Neutrophil (primary cell): Measurements from ENCODE around the gene CRADD.
"Not testable (repeated sequence)": the region's sequence is repeated elsewhere in the genome, so short reads cannot be mapped to it uniquely, and the experiment has no call there.

Experiments used
- H3K27ac ChIP-seq: fragments of 200-600 bp; sonication (generic); 2 replicates; pipeline ENCODE4 v1.5.1; 2016; ENCODE audit warnings: mild to moderate bottlenecking, moderate library complexity
- H3K27me3 ChIP-seq: fragments of 200-600 bp; sonication (generic); 2 replicates; pipeline ENCODE4 v1.6.0; 2016; ENCODE audit warnings: mild to moderate bottlenecking
- H3K36me3 ChIP-seq: fragments of 200-600 bp; sonication (generic); 2 replicates; pipeline ENCODE4 v1.5.1; 2017
- H3K4me1 ChIP-seq, 2 experiments: fragments of 200-600 bp in 1 of 2; sonication (generic) in 1 of 2; 1 replicate in 1 of 2; 2 replicates in 1 of 2; pipeline versions ENCODE4 v1.5.1 to v1.6.1; 2013 to 2016; ENCODE audit warnings: low read depth in 1 of 2, low read length in 1 of 2, mild to moderate bottlenecking in 1 of 2, moderate library complexity in 1 of 2; ENCODE audit not compliant: control insufficient read depth in 1 of 2, insufficient read depth in 1 of 2
- H3K4me3 ChIP-seq, 2 experiments: fragments of 200-600 bp in 1 of 2; sonication (generic) in 1 of 2; 1 replicate in 1 of 2; 2 replicates in 1 of 2; pipeline ENCODE4 v1.5.1; 2013 to 2016; ENCODE audit warnings: low read depth in 1 of 2, low read length in 1 of 2, mild to moderate bottlenecking in 1 of 2, moderate library complexity in 1 of 2
- H3K9me3 ChIP-seq: fragments of 200-600 bp; sonication (generic); 2 replicates; pipeline ENCODE4 v1.5.1; 2016
- CTCF ChIP-seq: fragments of 200-600 bp; sonication (generic); IDR thresholded peaks from 2 replicates; pipeline ENCODE4 v1.5.1; 2016; ENCODE audit warnings: antibody characterized with exemption

Gene CRADD

GRCh38 chr12:93710574-93710926 is 33.4 kb downstream of the CRADD start:
- no peak overlapping the region for H3K4me3 ChIP-seq
- H3K9me3 ChIP-seq: no peaks in the 10 kb centered on the region
- no peaks in the 10 kb centered on the region for H3K27me3 ChIP-seq
- no peak overlapping the region for H3K27ac ChIP-seq
- H3K4me1 ChIP-seq: no peaks in the 10 kb centered on the region
- no peak for TF ChIP-seq CTCF
- no peaks in the 10 kb centered on the region for H3K36me3 ChIP-seq

DNA sequence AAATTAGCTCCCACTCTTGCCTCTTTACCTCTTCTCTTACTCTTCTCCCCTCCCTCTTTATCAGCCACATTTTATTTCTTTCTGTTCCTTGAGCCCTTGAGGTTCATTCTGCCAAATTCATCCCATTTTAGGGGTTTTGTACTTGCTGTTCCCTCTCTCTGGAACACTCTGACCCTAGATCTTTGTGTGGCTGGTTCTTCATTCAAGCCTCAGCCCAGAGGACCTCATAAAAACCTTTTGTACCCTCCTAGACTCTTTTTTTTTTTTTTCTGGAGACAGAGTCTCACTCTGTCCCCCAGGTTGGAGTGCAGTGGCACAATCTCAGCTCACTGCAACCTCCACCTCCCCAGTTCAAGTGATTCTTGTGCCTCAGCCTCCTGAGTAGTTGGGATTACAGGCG is 34.3 kb downstream of the CRADD start:
- H3K36me3 ChIP-seq, H3K4me1 ChIP-seq, H3K27ac ChIP-seq, H3K4me3 ChIP-seq, H3K9me3 ChIP-seq, H3K27me3 ChIP-seq: not testable (repeated sequence)

GRCh38 chr12:93712200-93712599 is 35.0 kb downstream of the CRADD start:
- Histone ChIP-seq H3K27ac (no peak overlapping the region), H3K9me3 (no peaks in the 10 kb centered on the region), H3K4me1 (no peaks in the 10 kb centered on the region), H3K4me3 (no peak overlapping the region), H3K36me3 (no peaks in the 10 kb centered on the region), H3K27me3 (no peaks in the 10 kb centered on the region)
- no peak for TF ChIP-seq CTCF

- Histone ChIP-seq H3K9me3 (no peaks in the 10 kb centered on the region), H3K4me1 (no peaks in the 10 kb centered on the region), H3K4me3 (no peak overlapping the region), H3K36me3 (no peaks in the 10 kb centered on the region), H3K27me3 (no peaks in the 10 kb centered on the region), H3K27ac (no peak overlapping the region)
- TF ChIP-seq CTCF: no peak
Observed at GRCh38 chr12:93713060-93713459, 35.9 kb downstream of the CRADD start.

- Histone ChIP-seq H3K36me3 (no peaks in the 10 kb centered on the region), H3K27ac (no peak overlapping the region), H3K4me1 (no peaks in the 10 kb centered on the region), H3K9me3 (no peaks in the 10 kb centered on the region), H3K4me3 (no peak overlapping the region), H3K27me3 (no peaks in the 10 kb centered on the region)
- no peak for TF ChIP-seq CTCF
Observed at GRCh38 chr12:93713800-93714199, 36.6 kb downstream of the CRADD start.

DNA sequence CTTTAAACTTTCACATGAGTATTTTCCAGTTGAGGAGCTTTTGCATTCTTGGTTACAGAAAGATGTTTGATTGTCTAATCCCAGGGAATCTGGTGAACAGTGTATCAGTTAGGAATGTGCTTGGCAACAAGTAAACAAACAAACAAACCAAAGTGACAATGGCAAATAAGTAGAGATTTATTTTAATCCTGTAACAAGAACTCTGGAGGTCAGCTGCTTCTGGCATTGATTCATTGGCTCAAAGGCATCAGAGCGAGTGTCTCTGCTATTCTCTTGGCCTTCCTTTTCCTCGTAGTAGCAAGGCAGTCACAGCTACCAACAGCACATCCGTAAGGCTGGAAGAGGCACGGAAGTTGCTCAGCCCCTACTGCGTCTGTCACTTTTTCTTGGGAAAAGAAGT is 37.2 kb downstream of the CRADD start:
- H3K27ac ChIP-seq: no peak overlapping the region
- TF ChIP-seq CTCF: no peak

More for the DNA sequence above, 37.2 kb downstream of the CRADD start:
- Histone ChIP-seq H3K9me3 (no peaks in the 10 kb centered on the region), H3K4me1 (no peaks in the 10 kb centered on the region), H3K4me3 (no peak overlapping the region), H3K36me3 (no peaks in the 10 kb centered on the region), H3K27me3 (no peaks in the 10 kb centered on the region)
